Hepatic stellate cell (primary cell): ENCODE data around the gene C11orf91.
"Not testable (repeated sequence)": the region's sequence is repeated elsewhere in the genome, so short reads cannot be mapped to it uniquely, and the experiment has no call there.

ENCODE experiments used
- DNase-seq: peaks from one replicate; pipeline ENCODE4 v3.0.0; 2011; ENCODE audit warnings: low spot score

Gene C11orf91

DNA sequence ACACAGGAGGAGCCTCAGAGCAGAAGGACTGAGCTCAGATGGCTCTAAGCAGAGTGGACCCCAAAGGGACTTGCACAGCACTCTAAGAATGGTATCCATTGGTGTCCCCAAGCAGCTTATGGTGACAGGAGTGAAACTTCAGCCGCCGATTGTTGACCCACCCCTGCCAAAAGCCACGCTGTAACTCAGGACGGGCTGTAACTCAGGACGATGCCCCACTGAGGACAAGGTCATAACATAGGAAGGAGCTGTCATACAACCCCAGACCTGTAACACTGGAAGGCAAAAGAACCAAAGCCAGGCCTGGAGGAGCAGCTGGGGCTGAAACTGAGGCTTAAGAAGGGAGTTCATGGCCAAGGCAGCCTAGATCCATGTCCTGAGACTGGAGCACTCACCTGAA, 21.4 kb upstream of the C11orf91 start:
- DNase-seq, result no peak

DNA sequence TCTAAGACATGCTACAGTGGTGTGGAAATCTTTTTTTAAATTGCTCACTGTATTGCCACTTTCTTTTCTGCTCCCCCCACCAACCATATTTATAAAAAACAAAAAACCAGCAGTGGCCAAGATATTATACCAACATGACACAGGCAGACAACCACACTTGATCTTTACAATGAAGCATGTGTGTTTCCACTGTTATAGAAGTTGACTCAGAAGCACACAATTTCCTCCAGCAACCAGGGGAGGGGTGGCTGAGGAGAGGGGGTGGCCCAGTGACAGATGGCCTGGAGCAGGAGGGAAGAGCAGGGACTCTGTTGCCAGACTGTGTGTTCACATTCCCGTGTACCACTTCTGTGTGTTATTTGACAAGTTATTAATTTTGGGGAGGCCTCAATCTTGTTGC, 20.8 kb upstream of the C11orf91 start:
- DNase-seq, result no peak

DNA sequence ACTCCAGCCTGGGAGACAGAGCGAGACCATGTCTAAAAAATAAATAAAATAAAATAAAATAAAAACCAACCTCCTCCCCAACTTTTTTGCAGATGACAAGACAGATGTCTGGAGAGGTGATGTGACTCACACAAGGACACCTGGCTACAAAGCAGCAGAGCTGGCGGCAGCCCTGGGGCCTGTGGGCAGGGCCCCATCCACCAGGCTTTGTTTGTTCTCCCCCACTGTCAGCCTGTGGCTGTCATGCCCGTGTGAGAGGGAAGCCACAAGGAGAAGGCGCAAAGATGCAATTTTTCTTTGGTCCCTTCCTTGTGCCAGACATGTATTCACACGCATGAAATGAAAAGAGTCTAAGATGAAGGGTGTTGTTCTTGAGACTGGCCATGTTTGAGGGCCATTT, 19.0 kb upstream of the C11orf91 start:
- DNase-seq, result no peak

DNA sequence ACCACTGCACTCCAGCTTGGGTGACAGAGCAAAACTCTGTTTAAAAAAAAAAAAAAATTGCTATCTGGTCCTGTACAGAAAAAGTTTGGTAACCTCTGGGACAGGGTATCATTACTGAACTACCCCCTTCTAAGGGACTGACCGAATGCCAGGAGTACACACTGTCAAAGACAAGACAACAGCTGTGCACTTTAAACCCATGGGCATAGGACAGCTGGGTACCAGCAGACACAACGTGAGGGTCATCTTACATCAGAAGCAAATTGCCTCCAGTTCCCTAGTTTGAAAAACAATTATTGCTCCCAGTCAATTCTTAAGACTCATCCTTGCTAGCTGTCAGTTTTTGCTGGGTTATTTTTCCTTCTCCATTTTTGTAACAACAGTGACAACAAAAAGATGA, 17.8 kb upstream of the C11orf91 start:
- DNase-seq, result no peak

DNA sequence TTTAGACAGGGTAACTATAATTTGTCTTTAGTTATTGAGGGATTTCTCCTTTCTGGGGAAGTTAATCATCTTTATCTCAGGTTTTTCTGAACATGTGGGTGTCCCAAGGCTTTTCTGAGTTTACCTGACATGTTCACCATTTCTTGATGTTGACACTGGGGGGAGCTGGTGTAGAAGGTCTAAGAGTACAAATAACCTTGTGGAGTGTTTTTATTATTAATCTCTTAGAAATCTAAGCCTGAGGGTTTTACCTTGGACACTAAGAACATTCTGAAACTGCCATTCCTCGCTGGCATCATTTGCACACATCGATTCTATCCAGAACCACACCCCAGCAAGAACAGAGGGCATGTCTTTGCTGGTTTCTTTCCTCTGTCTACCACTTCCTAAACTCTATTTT, 15.6 kb upstream of the C11orf91 start:
- no peak for DNase-seq

DNA sequence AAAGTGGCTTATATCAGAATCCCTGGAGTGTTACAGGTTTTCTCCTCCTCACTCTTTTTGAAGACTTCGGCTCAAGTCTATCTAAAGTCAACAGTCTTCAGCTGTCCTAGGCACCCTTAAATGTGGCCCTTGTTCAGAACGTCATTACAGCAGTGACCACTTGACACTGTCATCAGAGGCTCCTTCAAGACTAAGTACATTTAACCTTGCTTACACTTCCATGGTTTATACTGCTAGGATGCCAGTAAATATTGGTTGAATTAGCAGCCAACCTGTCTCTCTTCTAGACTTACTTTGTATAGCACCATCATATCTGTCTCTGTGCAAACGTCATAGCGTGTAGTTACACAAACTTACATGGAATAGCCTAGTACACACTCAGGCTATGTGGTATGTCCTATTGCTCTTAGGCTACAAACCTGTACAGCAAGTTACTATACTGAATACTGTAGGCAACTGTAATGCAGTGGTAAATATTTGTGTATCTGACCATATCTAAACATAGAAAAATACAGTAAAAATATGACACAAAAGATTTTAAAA, 13.3 kb upstream of the C11orf91 start:
- no peak for DNase-seq

DNA sequence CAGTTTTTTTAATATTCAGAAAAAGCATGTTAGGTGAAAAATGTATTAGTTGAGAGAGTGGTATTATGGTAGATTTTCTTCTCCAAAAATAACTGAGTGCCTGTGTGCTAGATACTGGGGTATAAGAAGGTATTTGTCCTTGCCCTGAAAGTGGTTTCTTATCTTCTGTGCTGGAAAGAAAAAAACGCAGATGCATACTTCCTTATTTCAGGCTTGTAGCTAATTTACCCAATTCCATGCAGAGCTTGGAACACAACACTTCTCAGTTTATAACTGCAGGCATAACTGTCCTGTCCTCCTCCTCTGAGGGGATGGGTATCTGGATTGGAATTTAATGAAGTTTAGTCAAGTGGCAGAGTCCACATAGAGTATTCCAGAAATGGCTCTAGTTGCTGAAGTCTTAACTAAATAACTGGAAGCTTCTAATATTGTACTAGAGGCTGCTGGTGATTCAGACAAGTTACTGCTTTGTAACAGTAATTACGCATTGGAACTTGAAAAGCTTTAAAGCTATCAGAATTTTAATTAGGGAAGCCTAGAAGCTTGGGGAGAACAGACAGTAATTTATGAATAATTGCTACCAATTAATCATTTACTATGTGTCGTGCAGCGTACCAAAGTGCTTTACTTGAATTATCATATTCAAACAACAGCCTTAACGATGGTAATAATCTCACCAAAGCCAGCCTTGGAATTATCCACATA, 12.7 kb upstream of the C11orf91 start:
- DNase-seq, result no peak

DNA sequence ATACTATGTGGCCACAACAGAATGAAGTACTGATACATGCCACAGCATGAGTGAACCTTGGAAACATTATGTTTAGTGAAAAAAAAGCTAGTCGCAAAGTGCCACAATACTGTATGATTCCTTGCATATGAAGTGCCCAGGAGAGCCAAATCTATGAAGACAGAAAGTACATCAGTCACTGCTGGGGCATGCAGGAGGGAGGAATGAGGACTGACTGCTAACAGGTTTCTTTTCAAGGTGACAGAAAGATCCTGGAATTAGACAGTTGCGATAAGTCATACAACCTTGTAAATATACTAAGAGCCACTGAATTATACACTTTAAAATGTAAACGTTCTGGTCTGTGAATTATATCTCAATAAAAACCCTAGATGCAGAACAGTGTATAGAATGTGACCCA, 11.8 kb upstream of the C11orf91 start:
- DNase-seq, result no peak

DNA sequence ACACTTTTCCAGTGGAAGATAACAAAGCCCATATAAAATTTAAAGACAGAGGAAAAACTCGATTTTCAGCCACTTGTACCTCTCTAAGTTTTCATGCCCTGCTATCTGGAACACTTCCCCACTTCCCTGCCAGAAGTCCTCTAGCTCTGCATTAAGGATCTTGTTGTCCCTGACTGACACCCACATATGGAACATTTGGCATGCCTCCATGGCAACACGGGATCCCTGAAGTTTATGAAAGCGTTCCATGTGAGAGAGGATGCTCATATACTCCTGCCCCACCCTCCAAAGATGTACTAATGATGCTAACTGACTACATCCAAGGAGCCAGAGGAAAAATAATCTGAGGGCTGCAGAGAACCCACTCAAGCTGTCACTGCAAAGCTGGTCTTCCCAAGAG, 8.8 kb upstream of the C11orf91 start:
- no peak for DNase-seq

DNA sequence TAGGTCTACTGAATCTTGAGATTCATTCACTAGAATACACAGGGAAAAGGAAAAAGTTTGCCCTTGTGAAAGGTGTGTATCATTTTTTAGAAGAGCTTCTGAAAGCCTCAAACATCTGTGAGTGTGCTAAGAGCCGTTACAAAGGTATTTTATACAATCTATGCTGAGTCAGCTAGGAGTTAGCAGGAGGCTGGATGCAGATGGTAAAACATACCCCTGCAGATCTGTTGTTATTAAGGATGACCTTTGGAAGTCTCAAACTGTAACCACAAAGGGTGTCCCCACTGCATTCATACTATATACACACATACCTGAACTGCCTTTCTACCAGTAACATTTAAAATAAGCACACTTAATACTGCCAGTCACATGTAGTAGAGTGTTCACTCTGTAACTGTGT, 8.4 kb upstream of the C11orf91 start:
- no peak for DNase-seq

DNA sequence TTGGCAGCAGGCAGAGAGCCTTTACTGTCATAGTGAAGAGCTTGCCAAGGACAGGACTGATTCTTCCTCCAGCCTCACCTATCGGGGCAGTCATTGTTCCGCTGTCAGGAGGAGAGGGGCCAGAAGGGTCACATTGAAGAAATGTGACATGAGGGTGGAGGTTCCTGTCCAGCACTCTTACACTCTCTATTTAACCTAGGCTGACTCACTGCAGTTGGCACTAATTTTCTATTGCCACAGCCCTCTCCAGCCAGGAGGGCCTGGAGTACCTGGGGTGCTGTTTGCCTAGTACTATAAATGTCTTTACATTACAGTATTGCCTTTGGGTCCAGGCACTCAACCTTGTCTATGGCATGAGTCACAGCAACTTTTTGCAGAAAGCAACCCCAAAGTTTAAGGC, 7.2 kb upstream of the C11orf91 start:
- not testable (repeated sequence) for DNase-seq

DNA sequence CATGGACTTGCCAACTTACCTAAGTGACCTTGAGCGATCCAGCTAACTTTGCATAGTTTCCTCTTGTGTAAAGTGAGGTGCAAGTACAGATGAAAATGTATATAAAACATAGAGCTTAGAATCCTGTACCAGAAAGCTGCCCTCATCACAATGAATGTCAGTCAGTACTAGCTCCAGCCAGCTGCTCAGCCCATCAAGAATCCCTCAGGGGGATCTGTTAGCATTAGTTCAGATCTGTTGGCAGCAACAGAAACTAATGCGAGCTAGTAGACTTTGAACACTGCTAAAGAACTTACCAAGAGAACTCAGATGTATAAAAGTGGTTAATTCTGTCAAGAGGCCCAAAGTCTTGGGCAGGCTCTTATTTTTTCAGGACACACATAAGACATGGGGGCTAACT, 6.3 kb upstream of the C11orf91 start:
- DNase-seq, result no peak

DNA sequence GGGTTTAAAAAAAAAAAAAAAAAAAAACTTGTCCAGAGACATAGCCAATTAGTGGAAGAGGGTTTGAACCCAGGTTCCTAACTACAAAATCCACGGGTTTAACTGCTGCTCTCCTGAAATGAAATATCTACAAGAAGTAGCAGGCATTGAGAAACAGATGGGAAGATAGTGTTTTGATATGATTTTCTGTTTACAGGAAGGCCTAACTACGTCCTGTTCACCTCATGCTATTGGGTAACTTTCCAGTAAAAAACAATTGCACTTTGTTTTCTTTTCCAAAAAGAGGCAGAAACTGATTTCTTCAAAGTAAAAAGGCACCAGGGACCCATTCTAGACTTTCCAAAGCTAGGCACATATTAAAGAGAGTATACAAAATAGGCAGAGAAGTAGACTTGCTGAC, 5.9 kb upstream of the C11orf91 start:
- DNase-seq, result no peak

DNA sequence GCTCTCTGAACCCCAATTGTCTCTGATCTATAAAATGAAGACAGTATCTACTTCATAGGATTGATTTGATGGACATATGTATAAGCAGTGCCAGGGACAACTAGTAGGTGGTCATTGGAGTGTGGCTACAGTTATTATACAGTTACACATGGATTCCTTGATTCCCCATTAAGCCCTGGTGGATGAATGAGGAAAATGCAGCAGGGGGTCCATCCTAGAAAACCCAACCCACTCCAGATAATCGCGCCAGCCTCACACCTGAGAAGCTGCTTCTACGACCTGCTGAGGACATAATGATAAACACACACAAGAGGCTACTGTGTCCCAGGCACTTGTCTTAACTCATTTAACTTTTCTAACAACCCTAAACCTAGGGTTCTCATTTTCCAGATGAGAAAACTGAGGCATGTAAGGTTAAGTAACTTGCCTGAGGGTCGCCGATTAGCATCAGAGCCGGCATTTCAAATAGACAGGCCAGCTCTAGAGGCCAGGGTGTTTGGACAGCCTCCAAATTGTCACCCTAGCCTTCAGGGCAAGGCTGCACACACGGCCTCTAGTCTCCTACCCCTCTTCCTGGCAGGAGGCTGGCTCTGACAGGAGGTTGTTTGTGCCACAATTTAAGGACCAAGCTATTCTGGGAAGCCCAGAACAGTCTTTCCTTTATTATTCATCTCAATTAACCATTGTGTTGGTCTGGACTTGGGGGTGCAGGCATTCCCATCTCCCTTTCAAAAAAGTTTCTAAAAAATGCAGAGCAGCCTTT, 3.8 kb upstream of the C11orf91 start:
- DNase-seq, result no peak

DNA sequence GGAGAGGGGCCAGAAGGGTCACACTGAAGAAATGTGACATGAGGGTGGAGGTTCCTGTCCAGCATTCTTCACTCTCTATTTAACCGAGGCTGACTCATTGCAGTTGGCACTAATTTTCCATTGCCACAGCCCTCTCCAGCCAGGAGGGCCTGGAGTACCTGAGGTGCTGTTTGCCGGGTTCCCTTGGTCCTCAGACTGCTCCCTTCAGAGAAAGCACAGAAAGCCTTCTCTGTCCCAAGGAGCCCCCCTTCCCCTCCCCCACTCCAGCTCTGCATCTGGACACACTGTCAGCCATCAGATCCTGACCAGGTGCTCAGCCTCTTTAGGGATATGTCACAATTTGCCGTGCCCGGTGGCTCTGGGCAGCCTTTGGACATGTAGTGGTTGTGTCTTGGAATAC, 3.2 kb upstream of the C11orf91 start:
- DNase-seq, result no peak

DNA sequence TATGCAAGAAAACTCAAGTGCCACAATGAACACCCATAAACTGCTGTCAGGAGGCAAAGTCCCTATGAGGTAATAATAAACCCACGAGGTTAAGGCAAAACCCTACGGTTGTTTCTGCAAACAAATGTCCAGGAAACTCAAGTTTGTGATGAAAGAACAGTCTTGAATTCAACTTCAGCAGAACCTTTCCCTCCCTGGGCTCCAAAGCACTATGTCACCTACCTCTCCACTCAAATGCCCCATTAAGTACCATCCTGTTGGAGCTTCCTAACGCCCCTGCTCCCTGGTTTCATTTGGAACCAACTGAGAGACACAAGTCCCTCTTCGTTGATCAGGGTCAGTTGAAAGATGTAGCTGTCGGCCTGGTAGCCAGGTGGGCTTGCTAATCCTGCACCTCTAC, 2.6 kb upstream of the C11orf91 start:
- DNase-seq, result no peak

DNA sequence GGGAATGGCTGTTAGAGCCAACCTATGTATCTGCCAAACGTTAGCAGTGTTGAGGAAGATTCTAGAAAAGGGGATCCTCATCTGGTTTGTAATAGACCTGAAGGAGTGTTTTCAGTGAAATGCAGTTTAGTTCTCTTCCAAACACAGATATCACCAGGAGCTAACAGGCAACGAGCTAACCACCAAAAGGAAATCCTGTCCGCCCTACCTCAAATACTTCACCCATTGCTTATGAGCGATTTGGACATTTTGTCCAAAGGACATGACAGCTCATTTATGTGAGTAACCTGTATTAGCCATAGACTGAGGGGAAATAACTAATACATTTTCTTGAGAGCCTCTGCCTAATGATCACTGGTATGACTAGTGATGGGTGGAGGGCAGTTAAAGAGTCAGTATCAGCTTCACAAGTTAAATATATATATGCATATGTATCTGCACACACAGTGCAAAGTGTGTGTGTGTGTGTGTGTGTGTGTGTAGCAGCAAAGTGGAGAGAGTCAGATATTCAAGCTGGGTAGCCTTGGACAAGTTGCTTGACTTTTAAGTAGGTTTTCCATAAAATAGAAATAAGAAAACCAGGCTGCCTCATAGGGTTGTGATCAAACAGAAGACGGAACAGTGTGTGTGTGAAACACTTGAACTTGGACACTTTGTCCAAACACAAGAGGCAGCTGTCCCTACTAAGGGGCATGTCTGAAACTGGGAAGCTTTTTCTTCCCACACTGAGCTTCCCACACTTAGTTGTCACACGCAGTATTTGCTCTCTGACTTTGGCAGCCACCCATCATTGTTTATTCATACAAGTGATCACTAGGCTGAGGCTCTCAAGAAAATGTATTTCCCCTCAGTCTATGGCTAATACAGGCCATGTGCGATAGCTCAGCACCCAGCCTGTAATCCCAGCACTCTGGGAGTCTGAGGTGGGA, 940 bp upstream of the C11orf91 start:
- no peak for DNase-seq

DNA sequence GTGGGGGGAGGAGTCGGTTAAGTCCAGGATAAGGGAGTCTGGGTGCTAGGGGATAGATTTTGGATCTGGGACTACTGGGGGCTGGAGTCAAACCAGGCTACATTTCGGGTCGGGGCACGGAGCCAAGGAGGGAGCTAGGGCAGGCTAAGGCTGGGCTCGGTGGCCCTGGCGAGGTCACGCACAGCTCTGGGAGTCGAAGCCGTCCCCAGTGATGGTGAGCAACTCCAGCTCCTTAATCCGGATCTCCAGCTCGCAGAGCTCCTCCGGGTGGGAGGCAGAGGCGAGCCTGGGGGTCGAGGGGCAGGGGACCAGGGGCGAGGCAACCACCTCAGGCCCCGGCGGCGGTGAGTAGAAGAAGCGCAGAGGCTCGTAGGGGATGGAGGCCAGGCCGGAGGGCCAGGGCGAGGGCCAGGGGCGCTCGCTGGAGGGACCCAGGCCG, 544 bp downstream of the C11orf91 start:
- no peak for DNase-seq

DNA sequence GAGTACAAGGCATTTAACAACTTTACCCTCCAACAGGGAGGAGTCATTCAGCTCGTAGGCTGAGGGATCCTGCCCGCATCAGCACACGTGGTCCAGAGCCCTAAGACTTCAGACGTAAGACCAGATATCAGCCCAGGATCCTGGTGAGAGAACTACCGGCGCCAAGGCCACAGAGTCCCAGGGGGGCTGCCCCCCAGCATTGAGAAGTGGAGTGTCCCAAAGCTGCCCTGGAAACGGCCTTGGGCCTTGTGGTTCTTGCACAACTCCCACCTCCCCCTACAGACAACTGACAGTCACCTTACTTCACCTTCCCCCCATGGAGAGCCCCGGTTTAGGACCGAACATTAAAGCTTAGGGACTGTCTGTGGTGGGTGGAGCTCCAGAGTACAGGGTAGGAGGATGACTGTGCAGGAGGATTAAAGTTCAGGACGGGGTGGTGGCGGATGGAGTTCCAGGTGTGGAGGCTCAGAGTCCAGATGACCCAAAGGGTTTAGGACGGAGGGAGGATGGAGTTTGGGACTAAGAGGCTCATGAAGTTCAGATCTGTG, 1.0 kb downstream of the C11orf91 start:
- no peak for DNase-seq

DNA sequence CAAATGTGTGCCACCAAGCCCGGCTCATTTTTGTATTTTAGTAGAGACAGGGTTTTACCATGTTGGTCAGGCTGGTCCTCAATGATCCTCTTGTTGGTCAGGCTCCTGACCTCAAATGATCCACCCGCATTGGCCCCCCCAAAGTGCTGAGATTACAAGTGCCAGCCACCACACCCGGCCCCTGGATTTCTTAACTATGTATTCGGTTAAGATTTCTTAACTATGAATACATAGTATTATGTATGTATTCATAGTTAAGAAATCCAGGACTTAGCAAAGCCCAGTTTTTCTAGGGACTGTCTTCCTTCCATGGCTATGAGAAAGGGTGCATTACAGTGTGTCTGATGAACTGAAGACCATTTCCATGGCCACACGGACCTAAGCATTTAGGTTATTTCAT, 1.7 kb downstream of the C11orf91 start:
- no peak for DNase-seq

DNA sequence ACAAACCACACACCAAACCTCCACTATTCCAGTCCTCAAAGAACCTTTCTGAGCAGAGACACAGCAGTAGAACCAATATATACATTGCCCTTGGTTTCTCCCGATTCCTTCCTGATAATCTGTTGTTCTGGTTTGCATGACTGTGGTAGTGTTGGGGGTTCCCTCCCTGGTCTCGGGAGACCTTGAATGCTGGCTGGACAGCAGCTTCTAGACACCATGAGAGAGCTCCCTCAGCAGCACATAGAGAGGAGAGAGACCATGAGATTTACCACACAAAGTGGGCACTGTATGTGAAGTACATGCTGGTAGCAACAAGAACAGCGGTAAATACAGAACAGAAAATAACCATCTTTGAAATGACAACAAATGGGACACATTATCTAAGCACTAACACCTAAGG, 2.6 kb downstream of the C11orf91 start:
- no peak for DNase-seq

DNA sequence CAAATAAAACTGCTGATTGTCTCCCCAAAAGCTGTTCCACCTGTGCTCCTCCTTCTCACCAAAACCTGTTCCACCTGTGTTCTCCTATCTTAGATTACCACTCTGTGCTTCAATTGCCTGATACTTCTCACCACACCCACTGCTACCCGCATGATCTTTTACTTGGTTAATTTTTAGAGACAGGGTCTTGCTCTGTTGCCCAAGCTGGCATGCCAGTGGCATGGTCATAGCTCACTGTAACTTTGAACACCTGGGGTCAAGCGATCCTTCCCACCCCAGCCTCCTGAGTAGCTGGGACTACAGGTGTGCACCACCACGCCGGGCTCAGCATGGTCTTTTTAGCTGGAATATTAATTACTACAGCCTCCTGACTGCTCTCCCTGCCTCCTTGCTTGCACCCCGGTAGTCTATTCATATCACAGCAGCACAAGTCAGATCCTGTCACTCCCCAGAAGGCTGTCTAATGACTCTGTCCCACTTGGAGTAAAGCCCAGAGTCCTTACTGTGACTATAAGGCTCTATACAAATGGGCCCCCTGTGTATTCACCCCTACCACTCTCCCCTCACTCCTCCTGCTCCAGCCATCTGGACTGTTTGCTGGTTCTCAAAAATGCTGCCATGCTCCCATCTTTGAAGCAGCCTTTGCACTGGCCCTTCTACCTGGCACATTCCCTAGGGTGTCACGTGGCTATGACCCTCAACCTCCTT, 3.5 kb downstream of the C11orf91 start:
- DNase-seq, result no peak
